HepG2 (cell line): ENCODE data around the gene AMIGO3. TPM values are rescaled to one million over a fixed set of nuclear protein-coding genes. Genes with fewer than 3 reads are reported as not detected.

Experiments used
- CBX5 ChIP-seq: sonication (generic); formaldehyde crosslinking; IDR thresholded peaks from 2 replicates; pipeline ENCODE4 v1.4.0; 2020; ENCODE audit warnings: missing genetic modification reagents, borderline replicate concordance
- HNF4A ChIP-seq: sonication (generic); formaldehyde crosslinking; IDR thresholded peaks from 2 replicates; pipeline ENCODE4 v1.4.0; 2020; ENCODE audit warnings: missing genetic modification reagents
- HOXD1 ChIP-seq: sonication (generic); formaldehyde crosslinking; IDR thresholded peaks from 2 replicates; pipeline ENCODE4 v1.5.0; 2020; ENCODE audit warnings: missing genetic modification reagents
- IRF2 ChIP-seq: IDR thresholded peaks from 2 replicates; pipeline ENCODE4 v1.6.1; 2018; ENCODE audit warnings: missing genetic modification reagents, missing compliant biosample characterization
- KLF11 ChIP-seq: IDR thresholded peaks from 2 replicates; pipeline ENCODE4 v1.6.1; 2016; ENCODE audit warnings: missing compliant biosample characterization
- KLF13 ChIP-seq: sonication (generic); formaldehyde crosslinking; IDR thresholded peaks from 2 replicates; pipeline ENCODE4 v1.4.0; 2020; ENCODE audit warnings: mild to moderate bottlenecking, missing genetic modification reagents
- MED8 ChIP-seq: sonication (generic); formaldehyde crosslinking; IDR thresholded peaks from 2 replicates; pipeline ENCODE4 v1.8.1; 2023; ENCODE audit warnings: mild to moderate bottlenecking, missing genetic modification reagents; ENCODE audit not compliant: insufficient replicate concordance
- PHB2 ChIP-seq: fragments of 450-650 bp; IDR thresholded peaks from 2 replicates; pipeline ENCODE4 v1.6.1; 2018; ENCODE audit not compliant: partially characterized antibody
- PHF8 ChIP-seq: sonication (generic); formaldehyde crosslinking; IDR thresholded peaks from 2 replicates; pipeline ENCODE4 v1.5.0; 2020; ENCODE audit warnings: missing genetic modification reagents
- ZBTB25 ChIP-seq: IDR thresholded peaks from 2 replicates; pipeline ENCODE4 v1.6.1; 2018; ENCODE audit warnings: missing genetic modification reagents
- ZNF143 ChIP-seq: sonication (generic); formaldehyde crosslinking; IDR thresholded peaks from 2 replicates; pipeline ENCODE4 v1.4.0; 2020; ENCODE audit warnings: missing genetic modification reagents
- ZNF24 ChIP-seq: fragments of 450-650 bp; IDR thresholded peaks from 2 replicates; pipeline ENCODE4 v1.6.1; 2017; ENCODE audit warnings: antibody characterized with exemption, mild to moderate bottlenecking
- ZZZ3 ChIP-seq: sonication (generic); formaldehyde crosslinking; IDR thresholded peaks from 2 replicates; pipeline ENCODE4 v1.4.0; 2020; ENCODE audit warnings: missing genetic modification reagents, mild to moderate bottlenecking, borderline replicate concordance
- polyA plus RNA-seq, 8 experiments: library from polyadenylated mRNA; depleted of rRNA in 3 of 8; stranded (reverse) in 7 of 8; unstranded in 1 of 8; fragments of >200 nt; fragmentation: Illumina TruSeq in 4 of 8; extraction: Trizol in 4 of 8; gene quantifications; 2 replicates each; pipeline versions ENCODE4 v1.2.1 to v1.2.3, GENCODE V29; 2011 to 2016; ENCODE audit warnings: low read depth in 4 of 8, missing spikeins in 1 of 8, mixed read lengths in 1 of 8; ENCODE audit not compliant: insufficient read depth in 1 of 8
- total RNA-seq, 5 experiments: library from RNA; depleted of rRNA; stranded (reverse); fragments of >200 nt; fragmentation: Illumina TruSeq; extraction: Trizol; gene quantifications; 2 replicates each; pipeline ENCODE4 v1.2.3, GENCODE V29; 2016; ENCODE audit warnings: low read depth in 1 of 5
- TF ChIP-seq, protein P1 (sequence below): sonication (generic); formaldehyde crosslinking; IDR thresholded peaks from 2 replicates; pipeline ENCODE4 v1.8.0; 2022; ENCODE audit warnings: low read depth, missing genetic modification reagents
- TF ChIP-seq, protein P2 (sequence below): sonication (generic); formaldehyde crosslinking; IDR thresholded peaks from 2 replicates; pipeline ENCODE4 v1.4.0; 2020; ENCODE audit warnings: mild to moderate bottlenecking, missing genetic modification reagents
- TF ChIP-seq, protein P3 (sequence below): sonication (generic); formaldehyde crosslinking; IDR thresholded peaks from 2 replicates; pipeline ENCODE4 v1.5.0; 2020; ENCODE audit warnings: mild to moderate bottlenecking, missing genetic modification reagents, borderline replicate concordance

AMIGO3 gene
- total and polyA plus RNA-seq, 2 of the 13 experiments (the other 11 are each of a cell fraction or from before 2014, with no cell fraction given), result 0.35 TPM; not detected in 1

- TF ChIP-seq, protein P1, sequence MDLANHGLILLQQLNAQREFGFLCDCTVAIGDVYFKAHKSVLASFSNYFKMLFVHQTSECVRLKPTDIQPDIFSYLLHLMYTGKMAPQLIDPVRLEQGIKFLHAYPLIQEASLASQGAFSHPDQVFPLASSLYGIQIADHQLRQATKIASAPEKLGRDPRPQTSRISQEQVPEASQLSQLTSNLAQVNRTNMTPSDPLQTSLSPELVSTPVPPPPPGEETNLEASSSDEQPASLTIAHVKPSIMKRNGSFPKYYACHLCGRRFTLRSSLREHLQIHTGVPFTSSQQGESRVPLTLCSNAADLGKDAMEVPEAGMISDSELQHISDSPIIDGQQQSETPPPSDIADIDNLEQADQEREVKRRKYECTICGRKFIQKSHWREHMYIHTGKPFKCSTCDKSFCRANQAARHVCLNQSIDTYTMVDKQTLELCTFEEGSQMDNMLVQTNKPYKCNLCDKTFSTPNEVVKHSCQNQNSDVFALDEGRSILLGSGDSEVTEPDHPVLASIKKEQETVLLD, result peak; percentile 73; the same call in 1 of the 2 replicates
- TF ChIP-seq PHB2 (no peak), IRF2 (CRISPR knock-in tag) (peak; percentile 64; the same call in 1 of the 2 replicates), HNF4A (CRISPR knock-in tag) (no peak), HOXD1 (CRISPR knock-in tag) (no peak), ZBTB25 (CRISPR knock-in tag) (no peak; the same call in 1 of the 2 replicates), KLF13 (CRISPR knock-in tag) (no peak), ZNF24 (no peak), ZNF143 (CRISPR knock-in tag) (no peak), KLF11 (peak; percentile 74; the same call in 1 of the 2 replicates), CBX5 (no peak), ZZZ3 (CRISPR knock-in tag) (0 out of 2 replicates have a peak, but pooled peaks have one; percentile 50), MED8 (CRISPR knock-in tag) (peak; percentile 58), PHF8 (CRISPR knock-in tag) (peak; percentile 85)
- TF ChIP-seq, protein P2, sequence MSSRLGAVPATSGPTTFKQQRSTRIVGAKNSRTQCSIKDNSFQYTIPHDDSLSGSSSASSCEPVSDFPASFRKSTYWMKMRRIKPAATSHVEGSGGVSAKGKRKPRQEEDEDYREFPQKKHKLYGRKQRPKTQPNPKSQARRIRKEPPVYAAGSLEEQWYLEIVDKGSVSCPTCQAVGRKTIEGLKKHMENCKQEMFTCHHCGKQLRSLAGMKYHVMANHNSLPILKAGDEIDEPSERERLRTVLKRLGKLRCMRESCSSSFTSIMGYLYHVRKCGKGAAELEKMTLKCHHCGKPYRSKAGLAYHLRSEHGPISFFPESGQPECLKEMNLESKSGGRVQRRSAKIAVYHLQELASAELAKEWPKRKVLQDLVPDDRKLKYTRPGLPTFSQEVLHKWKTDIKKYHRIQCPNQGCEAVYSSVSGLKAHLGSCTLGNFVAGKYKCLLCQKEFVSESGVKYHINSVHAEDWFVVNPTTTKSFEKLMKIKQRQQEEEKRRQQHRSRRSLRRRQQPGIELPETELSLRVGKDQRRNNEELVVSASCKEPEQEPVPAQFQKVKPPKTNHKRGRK (CRISPR knock-in tag), result no peak
- TF ChIP-seq, protein P3, sequence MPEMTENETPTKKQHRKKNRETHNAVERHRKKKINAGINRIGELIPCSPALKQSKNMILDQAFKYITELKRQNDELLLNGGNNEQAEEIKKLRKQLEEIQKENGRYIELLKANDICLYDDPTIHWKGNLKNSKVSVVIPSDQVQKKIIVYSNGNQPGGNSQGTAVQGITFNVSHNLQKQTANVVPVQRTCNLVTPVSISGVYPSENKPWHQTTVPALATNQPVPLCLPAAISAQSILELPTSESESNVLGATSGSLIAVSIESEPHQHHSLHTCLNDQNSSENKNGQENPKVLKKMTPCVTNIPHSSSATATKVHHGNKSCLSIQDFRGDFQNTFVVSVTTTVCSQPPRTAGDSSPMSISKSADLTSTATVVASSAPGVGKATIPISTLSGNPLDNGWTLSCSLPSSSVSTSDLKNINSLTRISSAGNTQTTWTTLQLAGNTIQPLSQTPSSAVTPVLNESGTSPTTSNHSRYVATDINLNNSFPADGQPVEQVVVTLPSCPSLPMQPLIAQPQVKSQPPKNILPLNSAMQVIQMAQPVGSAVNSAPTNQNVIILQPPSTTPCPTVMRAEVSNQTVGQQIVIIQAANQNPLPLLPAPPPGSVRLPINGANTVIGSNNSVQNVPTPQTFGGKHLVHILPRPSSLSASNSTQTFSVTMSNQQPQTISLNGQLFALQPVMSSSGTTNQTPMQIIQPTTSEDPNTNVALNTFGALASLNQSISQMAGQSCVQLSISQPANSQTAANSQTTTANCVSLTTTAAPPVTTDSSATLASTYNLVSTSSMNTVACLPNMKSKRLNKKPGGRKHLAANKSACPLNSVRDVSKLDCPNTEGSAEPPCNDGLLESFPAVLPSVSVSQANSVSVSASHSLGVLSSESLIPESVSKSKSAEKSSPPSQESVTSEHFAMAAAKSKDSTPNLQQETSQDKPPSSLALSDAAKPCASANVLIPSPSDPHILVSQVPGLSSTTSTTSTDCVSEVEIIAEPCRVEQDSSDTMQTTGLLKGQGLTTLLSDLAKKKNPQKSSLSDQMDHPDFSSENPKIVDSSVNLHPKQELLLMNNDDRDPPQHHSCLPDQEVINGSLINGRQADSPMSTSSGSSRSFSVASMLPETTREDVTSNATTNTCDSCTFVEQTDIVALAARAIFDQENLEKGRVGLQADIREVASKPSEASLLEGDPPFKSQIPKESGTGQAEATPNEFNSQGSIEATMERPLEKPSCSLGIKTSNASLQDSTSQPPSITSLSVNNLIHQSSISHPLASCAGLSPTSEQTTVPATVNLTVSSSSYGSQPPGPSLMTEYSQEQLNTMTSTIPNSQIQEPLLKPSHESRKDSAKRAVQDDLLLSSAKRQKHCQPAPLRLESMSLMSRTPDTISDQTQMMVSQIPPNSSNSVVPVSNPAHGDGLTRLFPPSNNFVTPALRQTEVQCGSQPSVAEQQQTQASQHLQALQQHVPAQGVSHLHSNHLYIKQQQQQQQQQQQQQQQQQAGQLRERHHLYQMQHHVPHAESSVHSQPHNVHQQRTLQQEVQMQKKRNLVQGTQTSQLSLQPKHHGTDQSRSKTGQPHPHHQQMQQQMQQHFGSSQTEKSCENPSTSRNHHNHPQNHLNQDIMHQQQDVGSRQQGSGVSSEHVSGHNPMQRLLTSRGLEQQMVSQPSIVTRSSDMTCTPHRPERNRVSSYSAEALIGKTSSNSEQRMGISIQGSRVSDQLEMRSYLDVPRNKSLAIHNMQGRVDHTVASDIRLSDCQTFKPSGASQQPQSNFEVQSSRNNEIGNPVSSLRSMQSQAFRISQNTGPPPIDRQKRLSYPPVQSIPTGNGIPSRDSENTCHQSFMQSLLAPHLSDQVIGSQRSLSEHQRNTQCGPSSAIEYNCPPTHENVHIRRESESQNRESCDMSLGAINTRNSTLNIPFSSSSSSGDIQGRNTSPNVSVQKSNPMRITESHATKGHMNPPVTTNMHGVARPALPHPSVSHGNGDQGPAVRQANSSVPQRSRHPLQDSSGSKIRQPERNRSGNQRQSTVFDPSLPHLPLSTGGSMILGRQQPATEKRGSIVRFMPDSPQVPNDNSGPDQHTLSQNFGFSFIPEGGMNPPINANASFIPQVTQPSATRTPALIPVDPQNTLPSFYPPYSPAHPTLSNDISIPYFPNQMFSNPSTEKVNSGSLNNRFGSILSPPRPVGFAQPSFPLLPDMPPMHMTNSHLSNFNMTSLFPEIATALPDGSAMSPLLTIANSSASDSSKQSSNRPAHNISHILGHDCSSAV (CRISPR knock-in tag), result no peak
These were observed 4.4 kb upstream of the AMIGO3 start, which contains the start of gene GMPPB (continued) for GRCh38 chr3:49723628-49724551.
